ENCODE results near the gene TRAFD1. TPM values are rescaled to one million over a fixed set of nuclear protein-coding genes. Genes with fewer than 3 reads are reported as not detected.
"Not testable (repeated sequence)": the region's sequence is repeated elsewhere in the genome, so short reads cannot be mapped to it uniquely, and the experiment has no call there.

Gene TRAFD1
- total and polyA plus RNA-seq, 2 experiments from 2014 or later = 17.4 to 30.4 TPM

DNA sequence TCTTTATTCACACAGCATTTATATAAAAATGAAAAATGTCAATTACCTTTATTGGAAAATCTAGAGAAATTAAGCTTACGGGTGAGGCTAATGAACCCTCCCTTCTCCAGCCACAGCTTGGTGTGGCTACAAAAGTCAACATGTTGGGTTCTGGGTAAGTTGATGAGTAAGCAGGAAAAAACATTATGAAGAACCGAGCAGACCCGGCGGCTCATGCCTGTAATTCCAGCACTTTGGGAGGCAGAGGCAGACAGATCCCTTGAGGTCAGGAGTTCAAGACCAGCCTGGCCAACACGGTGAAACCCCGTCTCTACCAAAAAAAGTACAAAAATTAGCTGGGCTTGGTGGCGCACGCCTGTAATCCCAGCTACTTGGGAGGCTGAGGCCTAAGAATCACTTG, 27.7 kb upstream of the TRAFD1 start:
- Histone ChIP-seq H3K4me1 (ENCODE audit: insufficient read depth) (no peaks in the 10 kb centered on the region), H4K20me1 (replicated peaks; ENCODE audit: insufficient read depth) (peaks cover 68% of the 10 kb centered on the region), H3F3A (replicated peaks; ENCODE audit: low read depth) (0 out of 2 replicates have a peak, but pooled peaks cover 6% of the 10 kb centered on the region), H2AFZ (no peak overlapping the region), H3K36me3 (ENCODE audit: insufficient read depth) (peaks cover 24% of the 10 kb centered on the region), H3K9me2 (ENCODE audit: insufficient read depth) (no peaks in the 10 kb centered on the region), H3K79me2 (replicated peaks; ENCODE audit: insufficient read depth) (peaks cover 100% of the 10 kb centered on the region), H3K4me3 (no peak overlapping the region), H3K4me2 (no peak overlapping the region), H3K27me3 (ENCODE audit: insufficient read depth) (no peaks in the 10 kb centered on the region), H3K27ac (ENCODE audit: low read depth) (peak overlapping the region; percentile 50; the same call in 1 of the 2 replicates)
- Mint-ChIP-seq H3K4me3 (no peak overlapping the region), H3K4me1 (no peaks in the 10 kb centered on the region), H3K27ac (no peak overlapping the region), H3K27me3 (ENCODE audit: insufficient read depth, low read depth, poor library complexity) (peaks cover under 1% of the 10 kb centered on the region), H3K36me3 (ENCODE audit: low read depth) (peaks cover 81% of the 10 kb centered on the region), H3K9me3 (no peaks in the 10 kb centered on the region)
- TF ChIP-seq POLR2AphosphoS5 (IDR thresholded peaks at IDR 0.05; ENCODE audit: low read depth) (no peak), NANOG (IDR thresholded peaks at IDR 0.05; ENCODE audit: borderline replicate concordance) (no peak), ZNF114 (CRISPR knock-in tag; IDR thresholded peaks at IDR 0.05) (no peak), EZH2phosphoT487 (IDR thresholded peaks at IDR 0.05; ENCODE audit: unreplicated experiment) (no peak), JUNB (IDR thresholded peaks at IDR 0.05; ENCODE audit: unreplicated experiment) (no peak), STAT1 (IDR thresholded peaks at IDR 0.05; ENCODE audit: unreplicated experiment) (no peak), CREB1 (CRISPR knock-in tag; IDR thresholded peaks at IDR 0.05; ENCODE audit: low read depth) (no peak)
- TF ChIP-seq, protein P1, sequence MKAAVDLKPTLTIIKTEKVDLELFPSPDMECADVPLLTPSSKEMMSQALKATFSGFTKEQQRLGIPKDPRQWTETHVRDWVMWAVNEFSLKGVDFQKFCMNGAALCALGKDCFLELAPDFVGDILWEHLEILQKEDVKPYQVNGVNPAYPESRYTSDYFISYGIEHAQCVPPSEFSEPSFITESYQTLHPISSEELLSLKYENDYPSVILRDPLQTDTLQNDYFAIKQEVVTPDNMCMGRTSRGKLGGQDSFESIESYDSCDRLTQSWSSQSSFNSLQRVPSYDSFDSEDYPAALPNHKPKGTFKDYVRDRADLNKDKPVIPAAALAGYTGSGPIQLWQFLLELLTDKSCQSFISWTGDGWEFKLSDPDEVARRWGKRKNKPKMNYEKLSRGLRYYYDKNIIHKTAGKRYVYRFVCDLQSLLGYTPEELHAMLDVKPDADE (IDR thresholded peaks at IDR 0.05) = no peak
- TF ChIP-seq, protein P2, sequence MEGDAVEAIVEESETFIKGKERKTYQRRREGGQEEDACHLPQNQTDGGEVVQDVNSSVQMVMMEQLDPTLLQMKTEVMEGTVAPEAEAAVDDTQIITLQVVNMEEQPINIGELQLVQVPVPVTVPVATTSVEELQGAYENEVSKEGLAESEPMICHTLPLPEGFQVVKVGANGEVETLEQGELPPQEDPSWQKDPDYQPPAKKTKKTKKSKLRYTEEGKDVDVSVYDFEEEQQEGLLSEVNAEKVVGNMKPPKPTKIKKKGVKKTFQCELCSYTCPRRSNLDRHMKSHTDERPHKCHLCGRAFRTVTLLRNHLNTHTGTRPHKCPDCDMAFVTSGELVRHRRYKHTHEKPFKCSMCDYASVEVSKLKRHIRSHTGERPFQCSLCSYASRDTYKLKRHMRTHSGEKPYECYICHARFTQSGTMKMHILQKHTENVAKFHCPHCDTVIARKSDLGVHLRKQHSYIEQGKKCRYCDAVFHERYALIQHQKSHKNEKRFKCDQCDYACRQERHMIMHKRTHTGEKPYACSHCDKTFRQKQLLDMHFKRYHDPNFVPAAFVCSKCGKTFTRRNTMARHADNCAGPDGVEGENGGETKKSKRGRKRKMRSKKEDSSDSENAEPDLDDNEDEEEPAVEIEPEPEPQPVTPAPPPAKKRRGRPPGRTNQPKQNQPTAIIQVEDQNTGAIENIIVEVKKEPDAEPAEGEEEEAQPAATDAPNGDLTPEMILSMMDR (conservative IDR thresholded peaks at IDR 0.05; ENCODE audit: low read depth in 2 of 2) = no peak
- ATAC-seq (no peak), DNase-seq (ENCODE audit: low spot score) (no peak)

- H3K4me2 ChIP-seq; H3K4me3 Mint-ChIP-seq; ATAC-seq; DNase-seq (ENCODE audit: low spot score); H3K9me2 ChIP-seq (ENCODE audit: insufficient read depth); H3K4me3 ChIP-seq; H3F3A ChIP-seq (replicated peaks; ENCODE audit: low read depth); H3K9me3 Mint-ChIP-seq; H3K27ac ChIP-seq (ENCODE audit: low read depth); H2AFZ ChIP-seq; H3K27ac Mint-ChIP-seq; H3K27me3 ChIP-seq (ENCODE audit: insufficient read depth); H3K27me3 Mint-ChIP-seq (ENCODE audit: insufficient read depth, low read depth, poor library complexity): not testable (repeated sequence)
- H3K4me1 ChIP-seq (ENCODE audit: insufficient read depth) = peaks cover 16% of the 10 kb centered on the region
- peaks cover 79% of the 10 kb centered on the region for H4K20me1 ChIP-seq (replicated peaks; ENCODE audit: insufficient read depth)
- Mint-ChIP-seq H3K36me3 (ENCODE audit: low read depth) (peaks cover 68% of the 10 kb centered on the region), H3K4me1 (peaks cover 19% of the 10 kb centered on the region)
- H3K79me2 ChIP-seq (replicated peaks; ENCODE audit: insufficient read depth) = peaks cover 100% of the 10 kb centered on the region
- peaks cover 18% of the 10 kb centered on the region for H3K36me3 ChIP-seq (ENCODE audit: insufficient read depth)
These were observed 24.9 kb upstream of the TRAFD1 start for GRCh38 chr12:112100500-112100899.
